SH-SY5Y (cell line): ENCODE results near the gene RABGAP1L.

Source experiments
- GATA2 ChIP-seq: IDR thresholded peaks from 2 replicates; pipeline ENCODE4 v1.6.1; 2011; ENCODE audit warnings: mild to moderate bottlenecking, low read depth, low read length
- GATA3 ChIP-seq: IDR thresholded peaks from 2 replicates; pipeline ENCODE4 v1.6.1; 2011; ENCODE audit warnings: low read depth, mild to moderate bottlenecking, low read length, moderate library complexity

GRCh38 chr1:174266991-174267612 lies 107.8 kb downstream of the RABGAP1L start:
- TF ChIP-seq GATA2 (no peak), GATA3 (no peak)
